ENCODE results near the gene CDK6.

The CDK6 gene

GRCh38 chr7:92817398-92817797 lies 19.0 kb downstream of the CDK6 start:
- Histone ChIP-seq H3K27ac (ENCODE audit: low read length) (no peak overlapping the region), H3K36me3 (replicated peaks; ENCODE audit: low read depth, low read length) (peaks cover 57% of the 10 kb centered on the region), H3K27me3 (ENCODE audit: low read depth, low read length) (no peaks in the 10 kb centered on the region), H3K79me2 (ENCODE audit: low read length) (peaks cover 93% of the 10 kb centered on the region), H2AFZ (ENCODE audit: low read depth, low read length) (no peak overlapping the region), H3K4me3 (ENCODE audit: low read length) (no peak overlapping the region), H3K9ac (ENCODE audit: low read length) (no peak overlapping the region), H3K9me3 (ENCODE audit: insufficient read depth, low read length) (peaks cover 20% of the 10 kb centered on the region), H4K20me1 (ENCODE audit: insufficient read depth, low read length) (peaks cover 31% of the 10 kb centered on the region), H3K4me2 (ENCODE audit: low read length) (no peak overlapping the region), H3K4me1 (ENCODE audit: low read length) (peaks cover 31% of the 10 kb centered on the region)
- TF ChIP-seq EZH2phosphoT487 (IDR thresholded peaks at IDR 0.05; ENCODE audit: low read depth) (no peak), CTCF (IDR thresholded peaks at IDR 0.05; ENCODE audit: low read depth, low read length) (no peak)

GRCh38 chr7:92815412-92815811 lies 21.0 kb downstream of the CDK6 start:
- H2AFZ ChIP-seq (ENCODE audit: low read depth, low read length), result no peak overlapping the region
- H3K9me3 ChIP-seq (ENCODE audit: insufficient read depth, low read length), result peaks cover 20% of the 10 kb centered on the region
- no peak overlapping the region for H3K9ac ChIP-seq (ENCODE audit: low read length)
- H3K4me1 ChIP-seq (ENCODE audit: low read length), result peaks cover 51% of the 10 kb centered on the region
- H3K36me3 ChIP-seq (replicated peaks; ENCODE audit: low read depth, low read length), result peaks cover 51% of the 10 kb centered on the region
- H3K27me3 ChIP-seq (ENCODE audit: low read depth, low read length), result no peaks in the 10 kb centered on the region
- TF ChIP-seq EZH2phosphoT487 (IDR thresholded peaks at IDR 0.05; ENCODE audit: low read depth) (no peak), CTCF (IDR thresholded peaks at IDR 0.05; ENCODE audit: low read depth, low read length) (no peak)
- no peak overlapping the region for H3K4me2 ChIP-seq (ENCODE audit: low read length)
- peaks cover 30% of the 10 kb centered on the region for H4K20me1 ChIP-seq (ENCODE audit: insufficient read depth, low read length)
- no peak overlapping the region for H3K4me3 ChIP-seq (ENCODE audit: low read length)
- H3K27ac ChIP-seq (ENCODE audit: low read length), result no peak overlapping the region
- H3K79me2 ChIP-seq (ENCODE audit: low read length), result peaks cover 93% of the 10 kb centered on the region

GRCh38 chr7:92813390-92814024 lies 22.9 kb downstream of the CDK6 start:
- Histone ChIP-seq H3K9ac (ENCODE audit: low read length) (peak overlapping the region; percentile 54; the same call in 1 of the 2 replicates), H3K36me3 (replicated peaks; ENCODE audit: low read depth, low read length) (peaks cover 33% of the 10 kb centered on the region), H3K27me3 (ENCODE audit: low read depth, low read length) (no peaks in the 10 kb centered on the region), H3K9me3 (ENCODE audit: insufficient read depth, low read length) (peaks cover 17% of the 10 kb centered on the region), H3K27ac (ENCODE audit: low read length) (peak overlapping the region; percentile 97), H3K4me3 (ENCODE audit: low read length) (peak overlapping the region; percentile 67), H3K79me2 (ENCODE audit: low read length) (peaks cover 86% of the 10 kb centered on the region), H4K20me1 (ENCODE audit: insufficient read depth, low read length) (peaks cover 34% of the 10 kb centered on the region), H3K4me2 (ENCODE audit: low read length) (peak overlapping the region; percentile 83), H3K4me1 (ENCODE audit: low read length) (peaks cover 68% of the 10 kb centered on the region), H2AFZ (ENCODE audit: low read depth, low read length) (no peak overlapping the region)
- TF ChIP-seq CTCF (IDR thresholded peaks at IDR 0.05; ENCODE audit: low read depth, low read length), result no peak
- TF ChIP-seq EZH2phosphoT487 (IDR thresholded peaks at IDR 0.05; ENCODE audit: low read depth), result no peak

- peak overlapping the region; percentile 94; the same call in 1 of the 2 replicates for H3K4me2 ChIP-seq (ENCODE audit: low read length)
- no peak overlapping the region for H3K4me3 ChIP-seq (ENCODE audit: low read length)
- peaks cover 52% of the 10 kb centered on the region for H4K20me1 ChIP-seq (ENCODE audit: insufficient read depth, low read length)
- no peaks in the 10 kb centered on the region for H3K27me3 ChIP-seq (ENCODE audit: low read depth, low read length)
- no peak overlapping the region for H3K9ac ChIP-seq (ENCODE audit: low read length)
- H2AFZ ChIP-seq (ENCODE audit: low read depth, low read length), result no peak overlapping the region
- H3K27ac ChIP-seq (ENCODE audit: low read length), result peak overlapping the region; percentile 92; the same call in 1 of the 2 replicates
- TF ChIP-seq EZH2phosphoT487 (IDR thresholded peaks at IDR 0.05; ENCODE audit: low read depth), result no peak
- TF ChIP-seq CTCF (IDR thresholded peaks at IDR 0.05; ENCODE audit: low read depth, low read length), result no peak
- peaks cover 84% of the 10 kb centered on the region for H3K79me2 ChIP-seq (ENCODE audit: low read length)
- peaks cover 12% of the 10 kb centered on the region for H3K36me3 ChIP-seq (replicated peaks; ENCODE audit: low read depth, low read length)
- peaks cover 79% of the 10 kb centered on the region for H3K4me1 ChIP-seq (ENCODE audit: low read length)
- H3K9me3 ChIP-seq (ENCODE audit: insufficient read depth, low read length), result peaks cover 8% of the 10 kb centered on the region
These were observed 25.2 kb downstream of the CDK6 start for GRCh38 chr7:92811158-92811557.

Measured in OCI-LY3 (cell line).